ENCODE data around the gene ZNG1B.
"Not testable (repeated sequence)": the region's sequence is repeated elsewhere in the genome, so short reads cannot be mapped to it uniquely, and the experiment has no call there.

GRCh38 chr2:113524986-113525385 is 87.5 kb downstream of the ZNG1B start:
- TF ChIP-seq CTCF (conservative IDR thresholded peaks at IDR 0.05 in 1 of 2, IDR thresholded peaks at IDR 0.05 in 1 of 2; ENCODE audit: low read depth in 1 of 2, low read length in 2 of 2); EZH2 (IDR thresholded peaks at IDR 0.05; ENCODE audit: low read length, missing control alignments): not testable (repeated sequence)

Measured in fibroblast of lung (primary cell).